AML-193 (cell line): Measurements from ENCODE around the gene RYR2.

Experiments used
- DNase-seq, 2 experiments: peaks; one replicate each; lab custom pipeline; 2025; lab: John Stamatoyannopoulos, UW

Gene RYR2

GRCh38 chr1:237032029-237032428 is 10.0 kb upstream of the RYR2 start:
- no peak for DNase-seq

GRCh38 chr1:237033061-237033460 is 8.9 kb upstream of the RYR2 start:
- DNase-seq, result no peak

DNA sequence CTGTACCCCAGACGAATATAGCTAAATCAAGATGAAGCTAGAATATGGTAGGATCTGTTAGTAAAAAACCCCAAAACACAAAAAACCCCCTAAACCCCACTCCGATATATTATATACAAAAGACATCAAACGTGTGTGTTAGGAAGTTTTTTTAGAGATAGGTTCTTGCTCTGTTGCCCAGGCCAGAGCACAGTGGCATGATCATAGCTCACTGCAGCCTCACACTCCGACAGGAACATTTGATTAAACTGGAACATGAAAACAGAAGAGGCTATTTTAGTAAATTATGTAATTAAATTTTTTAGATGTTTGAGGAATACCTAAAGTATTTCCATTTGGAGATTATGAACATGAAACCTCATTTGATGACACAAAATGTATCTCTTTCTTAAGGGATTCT is 8.2 kb upstream of the RYR2 start:
- no peak for DNase-seq

DNA sequence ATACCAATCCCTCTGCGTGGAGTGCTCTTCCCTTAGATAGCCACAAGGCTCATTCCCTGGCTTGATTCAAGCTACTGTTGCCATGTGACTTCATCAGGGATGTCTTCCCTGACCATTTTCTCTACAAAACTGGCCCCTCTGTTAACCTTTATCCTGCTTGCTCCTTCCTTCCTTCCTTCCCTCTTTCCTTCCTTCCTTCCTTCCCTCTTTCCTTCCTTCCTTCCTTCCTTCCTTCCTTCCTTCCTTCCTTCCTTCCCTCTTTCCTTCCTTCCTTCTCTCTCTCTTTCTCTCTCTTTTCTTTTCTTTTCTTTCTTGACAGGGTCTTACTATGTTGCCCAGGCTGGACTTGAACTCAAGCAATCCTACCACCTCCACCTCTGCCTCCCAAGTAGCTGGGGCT is 6.2 kb upstream of the RYR2 start:
- no peak for DNase-seq

DNA sequence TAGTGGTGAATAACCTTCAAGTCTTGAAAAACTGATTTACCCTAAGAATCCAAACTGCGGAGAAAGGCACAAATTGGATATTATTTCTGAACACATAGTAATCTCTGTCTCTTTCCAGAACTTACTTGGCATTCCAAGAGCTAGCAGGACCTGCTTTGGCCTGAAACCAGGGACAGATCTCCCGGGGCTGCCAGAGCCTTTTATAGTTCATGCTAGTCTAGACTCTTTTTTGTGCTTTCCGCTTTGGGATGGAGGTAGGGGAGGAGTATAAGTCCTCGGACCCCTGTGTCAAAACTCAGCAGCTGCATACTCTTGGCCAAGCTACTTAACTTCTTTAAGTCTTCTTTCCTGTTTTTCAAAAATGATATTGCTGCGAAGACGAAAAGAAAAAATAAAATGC is 3.8 kb upstream of the RYR2 start:
- no peak for DNase-seq

- DNase-seq, result no peak
Measured at GRCh38 chr1:237040823-237041222, 1.2 kb upstream of the RYR2 start.

- DNase-seq, result no peak
Measured at GRCh38 chr1:237041461-237041794, 556 bp upstream of the RYR2 start.

DNA sequence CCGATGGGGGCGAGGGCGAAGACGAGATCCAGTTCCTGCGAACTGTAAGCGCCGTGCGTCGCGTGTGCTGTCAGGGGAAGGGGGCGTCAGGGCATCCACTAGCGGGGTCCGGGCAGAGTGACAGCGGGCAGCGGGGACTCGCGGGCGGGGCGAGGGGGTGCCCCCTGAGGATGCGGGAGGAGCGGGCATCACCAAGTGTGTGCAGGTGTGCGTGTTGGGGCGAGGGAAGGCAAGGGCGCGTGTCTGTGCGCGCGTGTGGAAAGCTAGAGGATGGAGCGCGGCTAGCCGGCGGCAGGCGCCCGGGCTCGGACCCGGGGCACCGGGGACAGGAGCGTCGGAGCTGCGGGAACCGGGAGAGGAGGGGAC is 525 bp downstream of the RYR2 start:
- DNase-seq, result no peak

- no peak for DNase-seq
Measured at GRCh38 chr1:237042892-237043576, 1.1 kb downstream of the RYR2 start.

GRCh38 chr1:237043846-237044636 is 2.1 kb downstream of the RYR2 start:
- no peak for DNase-seq

DNA sequence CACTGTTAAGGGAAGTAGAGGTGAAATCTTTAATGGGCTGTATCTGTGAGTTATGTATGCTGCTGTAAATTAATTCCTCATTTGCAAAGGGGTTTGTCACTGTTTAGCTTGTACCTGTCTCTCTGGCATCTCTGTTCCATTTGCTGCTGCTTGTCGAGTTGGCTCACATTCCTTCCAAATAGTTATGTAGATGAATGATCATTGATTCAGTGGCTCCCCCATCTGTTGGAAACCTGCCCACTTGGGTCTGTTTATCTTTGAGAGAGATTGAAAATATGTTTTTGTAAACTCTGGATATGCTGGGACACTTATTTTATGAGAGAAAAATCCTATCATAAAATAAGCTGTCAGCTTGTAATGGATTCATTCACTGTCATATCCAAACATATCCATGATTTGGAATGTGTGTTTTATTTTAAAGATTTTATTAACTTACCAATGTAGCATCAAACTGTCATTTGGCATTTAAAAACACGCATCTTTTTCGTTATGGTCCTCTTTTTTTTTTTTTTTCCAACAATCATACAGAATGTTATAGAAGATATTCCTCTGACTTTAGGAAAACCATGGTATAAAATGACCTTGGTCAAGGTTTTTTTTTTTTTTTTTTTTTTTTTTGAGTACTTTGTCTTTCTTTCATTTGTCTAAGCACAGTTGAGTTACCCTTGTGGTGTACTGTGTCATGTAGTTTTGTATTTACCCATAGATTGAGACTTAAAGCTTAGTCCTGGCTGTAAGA is 3.5 kb downstream of the RYR2 start:
- no peak for DNase-seq

GRCh38 chr1:237048803-237049202 is 6.8 kb downstream of the RYR2 start:
- no peak for DNase-seq

GRCh38 chr1:237050185-237050584 is 8.2 kb downstream of the RYR2 start:
- no peak for DNase-seq

DNA sequence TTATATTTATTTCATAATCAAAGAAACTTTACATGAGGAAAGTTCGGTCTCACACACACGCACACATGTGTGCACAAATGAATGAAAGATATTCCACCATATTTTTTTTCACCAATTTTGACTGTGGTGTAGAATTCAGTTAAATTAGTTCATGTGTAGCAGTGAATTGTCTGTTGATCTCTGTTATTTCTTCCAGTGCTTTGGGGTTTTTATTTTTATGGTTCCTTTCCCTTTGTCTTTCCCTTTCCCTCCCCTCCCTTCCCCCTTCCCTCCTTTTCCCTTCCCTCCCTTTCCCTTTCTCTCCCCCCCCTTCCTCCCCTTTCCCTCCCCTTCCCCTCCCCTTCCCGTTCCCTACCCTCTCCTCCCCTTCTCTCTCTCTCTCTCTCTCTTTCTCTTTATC is 8.9 kb downstream of the RYR2 start:
- DNase-seq, result no peak

DNA sequence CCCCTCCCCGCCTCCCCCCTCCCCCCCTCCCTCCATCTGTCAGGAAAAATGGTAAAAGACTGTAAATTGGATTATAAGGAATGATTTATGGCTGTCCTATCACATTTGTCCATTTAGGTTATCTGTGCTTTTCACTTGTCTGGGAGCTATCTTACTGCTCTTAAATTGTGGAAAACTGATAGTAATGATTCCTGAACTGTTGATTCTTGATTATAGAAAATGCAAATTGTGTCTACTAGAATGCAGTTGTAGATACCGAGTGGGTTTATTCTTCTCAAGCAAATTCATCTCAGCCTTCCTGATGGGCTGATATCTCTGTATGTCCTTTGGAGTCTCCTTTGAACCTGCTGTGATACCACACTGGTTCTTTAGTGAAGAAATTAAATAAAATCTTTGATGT is 12.3 kb downstream of the RYR2 start:
- no peak for DNase-seq

- DNase-seq, result no peak
Measured at GRCh38 chr1:237058470-237058869, 16.5 kb downstream of the RYR2 start.

DNA sequence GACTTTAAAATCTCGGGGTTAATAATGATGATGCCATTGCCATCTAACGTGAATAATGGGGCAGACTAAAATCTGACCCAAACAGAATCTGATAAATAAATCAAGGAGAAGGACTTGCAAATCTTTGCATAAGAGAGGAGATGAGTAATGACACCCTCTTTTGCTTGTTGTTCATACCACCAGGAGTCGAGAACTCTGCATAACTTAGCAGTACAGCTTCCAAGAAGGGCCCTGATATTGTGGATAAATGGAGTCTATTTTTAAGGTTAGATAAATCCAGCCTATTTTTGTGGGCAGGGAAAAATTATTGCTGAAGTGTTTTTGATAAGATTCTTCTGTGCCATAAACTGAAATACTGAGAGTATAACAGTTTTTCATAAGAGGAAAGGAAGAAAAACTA is 17.3 kb downstream of the RYR2 start:
- no peak for DNase-seq

GRCh38 chr1:237062976-237063375 is 21.0 kb downstream of the RYR2 start:
- DNase-seq, result no peak

- DNase-seq, result no peak
Measured at GRCh38 chr1:237065903-237066302, 23.9 kb downstream of the RYR2 start.

DNA sequence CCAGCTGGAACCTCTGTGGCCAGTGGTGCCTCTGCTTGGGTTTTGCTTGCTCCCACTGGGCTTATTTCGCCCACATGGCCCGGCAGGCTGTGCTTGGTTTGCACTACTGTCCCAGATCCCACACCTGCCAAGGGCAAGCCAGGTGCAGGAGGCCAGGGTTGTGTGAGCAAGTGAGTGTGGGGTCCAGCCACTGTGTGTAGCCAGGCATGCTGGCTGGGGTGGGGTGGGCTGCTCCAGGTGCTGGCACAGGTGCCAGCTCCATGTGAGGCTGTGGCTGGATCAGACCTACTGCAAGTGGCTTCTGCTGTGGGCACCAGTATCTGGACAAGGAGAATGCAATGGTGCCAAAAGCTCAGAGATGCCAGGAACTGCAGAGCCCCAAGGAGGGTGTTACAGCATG is 28.5 kb downstream of the RYR2 start:
- no peak for DNase-seq

- DNase-seq, result no peak
Measured at GRCh38 chr1:237071641-237072420, 29.8 kb downstream of the RYR2 start.

GRCh38 chr1:237074371-237075117 is 32.6 kb downstream of the RYR2 start:
- no peak for DNase-seq
